Measurements from ENCODE around the gene KRTAP10-1. TPM values are rescaled to one million over a fixed set of nuclear protein-coding genes. Genes with fewer than 3 reads are reported as not detected.
A peak's percentile ranks its signal among the peaks of the same experiment; 100 is the strongest.

The KRTAP10-1 gene
- total and polyA plus RNA-seq, 2 of the 13 experiments (the other 11 are each of a cell fraction or from before 2014, with no cell fraction given), result not detected

DNA sequence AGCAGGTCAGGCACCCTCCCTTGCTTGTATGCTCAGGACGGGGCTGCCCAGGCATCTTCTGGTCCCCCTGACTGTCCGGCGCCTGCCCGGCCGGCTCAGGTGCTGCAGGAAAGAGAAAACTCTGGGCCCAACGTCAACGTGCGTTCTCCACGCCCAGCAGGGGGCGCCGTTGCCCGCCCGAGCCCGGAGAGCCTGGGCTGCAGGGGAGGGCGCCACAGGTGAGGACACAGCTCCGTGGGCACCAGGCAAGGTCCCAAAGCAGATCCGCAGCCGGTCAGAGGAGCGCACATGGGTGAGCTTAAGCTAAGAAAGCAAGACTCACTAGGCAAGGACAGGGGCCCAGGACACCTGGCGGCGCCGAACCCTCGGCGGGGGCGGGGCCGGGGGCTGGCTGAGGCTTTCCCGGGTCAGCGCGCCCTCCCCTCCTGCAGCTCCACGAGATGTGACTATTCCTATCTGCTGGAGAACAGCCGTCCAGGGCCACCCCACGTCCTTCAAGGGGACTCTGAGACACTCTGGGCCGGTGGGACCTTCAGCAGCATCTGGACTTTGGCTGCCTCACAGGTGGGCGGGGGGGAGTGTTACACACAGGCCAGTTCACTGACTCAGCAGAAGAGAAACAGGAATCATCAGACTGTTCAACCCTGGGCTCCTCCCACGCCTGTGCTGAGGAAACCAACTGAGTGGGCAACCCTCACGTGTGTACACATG lies 29.3 kb downstream of the KRTAP10-1 start (continued):
- peak; percentile 57 to 58; a peak in 2 of 4 replicates for TF ChIP-seq HMGXB4 (CRISPR knock-in tag; IDR thresholded peaks at IDR 0.05; ENCODE audit: borderline replicate concordance in 1 of 2, low read depth in 1 of 2)
- TF ChIP-seq, protein P1, sequence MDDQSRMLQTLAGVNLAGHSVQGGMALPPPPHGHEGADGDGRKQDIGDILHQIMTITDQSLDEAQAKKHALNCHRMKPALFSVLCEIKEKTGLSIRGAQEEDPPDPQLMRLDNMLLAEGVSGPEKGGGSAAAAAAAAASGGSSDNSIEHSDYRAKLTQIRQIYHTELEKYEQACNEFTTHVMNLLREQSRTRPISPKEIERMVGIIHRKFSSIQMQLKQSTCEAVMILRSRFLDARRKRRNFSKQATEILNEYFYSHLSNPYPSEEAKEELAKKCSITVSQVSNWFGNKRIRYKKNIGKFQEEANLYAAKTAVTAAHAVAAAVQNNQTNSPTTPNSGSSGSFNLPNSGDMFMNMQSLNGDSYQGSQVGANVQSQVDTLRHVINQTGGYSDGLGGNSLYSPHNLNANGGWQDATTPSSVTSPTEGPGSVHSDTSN (CRISPR knock-in tag; IDR thresholded peaks at IDR 0.05; ENCODE audit: borderline replicate concordance), result no peak
- no peak for TF ChIP-seq ZNF576 (CRISPR knock-in tag; IDR thresholded peaks at IDR 0.05)
- no peak for TF ChIP-seq LCORL (IDR thresholded peaks at IDR 0.05)
- TF ChIP-seq LCORL (CRISPR knock-in tag; IDR thresholded peaks at IDR 0.05), result peak; percentile 49; the same call in 1 of the 2 replicates
- no peak for TF ChIP-seq ZNF101 (CRISPR knock-in tag; IDR thresholded peaks at IDR 0.05; ENCODE audit: borderline replicate concordance, low read depth)
- TF ChIP-seq ARNT (IDR thresholded peaks at IDR 0.05), result no peak
- TF ChIP-seq STAT6 (CRISPR knock-in tag; IDR thresholded peaks at IDR 0.05; ENCODE audit: borderline replicate concordance), result no peak
- no peak for TF ChIP-seq TCF7L2 (IDR thresholded peaks at IDR 0.05; ENCODE audit: low read depth, low read length)
- TF ChIP-seq SAP130 (CRISPR knock-in tag; IDR thresholded peaks at IDR 0.05; ENCODE audit: low read depth), result no peak
- TF ChIP-seq ZNF550 (CRISPR knock-in tag; IDR thresholded peaks at IDR 0.05; ENCODE audit: borderline replicate concordance), result no peak
- TF ChIP-seq ZFP36L1 (CRISPR knock-in tag; IDR thresholded peaks at IDR 0.05), result no peak
- TF ChIP-seq HDAC6 (IDR thresholded peaks at IDR 0.05; ENCODE audit: low read depth, low read length), result no peak
- no peak for TF ChIP-seq ZNF775 (CRISPR knock-in tag; IDR thresholded peaks at IDR 0.05; ENCODE audit: borderline replicate concordance)
- TF ChIP-seq AKAP8 (CRISPR knock-in tag; IDR thresholded peaks at IDR 0.05), result no peak
- no peak for TF ChIP-seq POLR2G (IDR thresholded peaks at IDR 0.05; ENCODE audit: low read depth, low read length)
- TF ChIP-seq HMGA1 (CRISPR knock-in tag; conservative IDR thresholded peaks at IDR 0.05), result no peak
- TF ChIP-seq, protein P2, sequence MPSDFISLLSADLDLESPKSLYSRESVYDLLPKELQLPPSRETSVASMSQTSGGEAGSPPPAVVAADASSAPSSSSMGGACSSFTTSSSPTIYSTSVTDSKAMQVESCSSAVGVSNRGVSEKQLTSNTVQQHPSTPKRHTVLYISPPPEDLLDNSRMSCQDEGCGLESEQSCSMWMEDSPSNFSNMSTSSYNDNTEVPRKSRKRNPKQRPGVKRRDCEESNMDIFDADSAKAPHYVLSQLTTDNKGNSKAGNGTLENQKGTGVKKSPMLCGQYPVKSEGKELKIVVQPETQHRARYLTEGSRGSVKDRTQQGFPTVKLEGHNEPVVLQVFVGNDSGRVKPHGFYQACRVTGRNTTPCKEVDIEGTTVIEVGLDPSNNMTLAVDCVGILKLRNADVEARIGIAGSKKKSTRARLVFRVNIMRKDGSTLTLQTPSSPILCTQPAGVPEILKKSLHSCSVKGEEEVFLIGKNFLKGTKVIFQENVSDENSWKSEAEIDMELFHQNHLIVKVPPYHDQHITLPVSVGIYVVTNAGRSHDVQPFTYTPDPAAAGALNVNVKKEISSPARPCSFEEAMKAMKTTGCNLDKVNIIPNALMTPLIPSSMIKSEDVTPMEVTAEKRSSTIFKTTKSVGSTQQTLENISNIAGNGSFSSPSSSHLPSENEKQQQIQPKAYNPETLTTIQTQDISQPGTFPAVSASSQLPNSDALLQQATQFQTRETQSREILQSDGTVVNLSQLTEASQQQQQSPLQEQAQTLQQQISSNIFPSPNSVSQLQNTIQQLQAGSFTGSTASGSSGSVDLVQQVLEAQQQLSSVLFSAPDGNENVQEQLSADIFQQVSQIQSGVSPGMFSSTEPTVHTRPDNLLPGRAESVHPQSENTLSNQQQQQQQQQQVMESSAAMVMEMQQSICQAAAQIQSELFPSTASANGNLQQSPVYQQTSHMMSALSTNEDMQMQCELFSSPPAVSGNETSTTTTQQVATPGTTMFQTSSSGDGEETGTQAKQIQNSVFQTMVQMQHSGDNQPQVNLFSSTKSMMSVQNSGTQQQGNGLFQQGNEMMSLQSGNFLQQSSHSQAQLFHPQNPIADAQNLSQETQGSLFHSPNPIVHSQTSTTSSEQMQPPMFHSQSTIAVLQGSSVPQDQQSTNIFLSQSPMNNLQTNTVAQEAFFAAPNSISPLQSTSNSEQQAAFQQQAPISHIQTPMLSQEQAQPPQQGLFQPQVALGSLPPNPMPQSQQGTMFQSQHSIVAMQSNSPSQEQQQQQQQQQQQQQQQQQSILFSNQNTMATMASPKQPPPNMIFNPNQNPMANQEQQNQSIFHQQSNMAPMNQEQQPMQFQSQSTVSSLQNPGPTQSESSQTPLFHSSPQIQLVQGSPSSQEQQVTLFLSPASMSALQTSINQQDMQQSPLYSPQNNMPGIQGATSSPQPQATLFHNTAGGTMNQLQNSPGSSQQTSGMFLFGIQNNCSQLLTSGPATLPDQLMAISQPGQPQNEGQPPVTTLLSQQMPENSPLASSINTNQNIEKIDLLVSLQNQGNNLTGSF (CRISPR knock-in tag; IDR thresholded peaks at IDR 0.05), result no peak

Measured in HepG2 (cell line).